H1 (cell line): ENCODE results near the gene MED12L. TPM values are rescaled to one million over a fixed set of nuclear protein-coding genes. Genes with fewer than 3 reads are reported as not detected.

Source experiments
- RAD21 ChIP-seq, 2 experiments: IDR thresholded peaks in 1 of 2; conservative IDR thresholded peaks in 1 of 2; 2 replicates each; pipeline ENCODE4 v1.6.1; 2011; ENCODE audit warnings: low read depth in 2 of 2, low read length in 2 of 2, improper control_type of control experiment in 1 of 2, inconsistent platforms in 1 of 2, mild to moderate bottlenecking in 1 of 2, moderate library complexity in 1 of 2
- polyA plus RNA-seq, 7 experiments: library from polyadenylated mRNA; depleted of rRNA in 3 of 7; stranded (reverse) in 5 of 7; unstranded in 2 of 7; fragments of >200 nt in 5 of 7; fragments of 200-250 nt in 2 of 7; gene quantifications; 1 replicate in 5 of 7; 2 replicates in 1 of 7; 4 replicates in 1 of 7; pipeline versions ENCODE4 v1.2.1 to v1.2.3, GENCODE V29; 2011 to 2013; ENCODE audit warnings: missing spikeins in 2 of 7, mixed read lengths in 2 of 7
- total RNA-seq: library from RNA; stranded (reverse); fragmentation: NEBNext Ultra II Directional; extraction: Animal tissue kit (Norgen Biotek cat#: 25700); gene quantifications from 2 replicates; pipeline ENCODE4 v1.2.1, GENCODE V29; 2021

MED12L gene
- total and polyA plus RNA-seq, 2 of the 8 experiments (the other 6 are each of a cell fraction or from before 2014, with no cell fraction given): 3.6 to 26.2 TPM

DNA sequence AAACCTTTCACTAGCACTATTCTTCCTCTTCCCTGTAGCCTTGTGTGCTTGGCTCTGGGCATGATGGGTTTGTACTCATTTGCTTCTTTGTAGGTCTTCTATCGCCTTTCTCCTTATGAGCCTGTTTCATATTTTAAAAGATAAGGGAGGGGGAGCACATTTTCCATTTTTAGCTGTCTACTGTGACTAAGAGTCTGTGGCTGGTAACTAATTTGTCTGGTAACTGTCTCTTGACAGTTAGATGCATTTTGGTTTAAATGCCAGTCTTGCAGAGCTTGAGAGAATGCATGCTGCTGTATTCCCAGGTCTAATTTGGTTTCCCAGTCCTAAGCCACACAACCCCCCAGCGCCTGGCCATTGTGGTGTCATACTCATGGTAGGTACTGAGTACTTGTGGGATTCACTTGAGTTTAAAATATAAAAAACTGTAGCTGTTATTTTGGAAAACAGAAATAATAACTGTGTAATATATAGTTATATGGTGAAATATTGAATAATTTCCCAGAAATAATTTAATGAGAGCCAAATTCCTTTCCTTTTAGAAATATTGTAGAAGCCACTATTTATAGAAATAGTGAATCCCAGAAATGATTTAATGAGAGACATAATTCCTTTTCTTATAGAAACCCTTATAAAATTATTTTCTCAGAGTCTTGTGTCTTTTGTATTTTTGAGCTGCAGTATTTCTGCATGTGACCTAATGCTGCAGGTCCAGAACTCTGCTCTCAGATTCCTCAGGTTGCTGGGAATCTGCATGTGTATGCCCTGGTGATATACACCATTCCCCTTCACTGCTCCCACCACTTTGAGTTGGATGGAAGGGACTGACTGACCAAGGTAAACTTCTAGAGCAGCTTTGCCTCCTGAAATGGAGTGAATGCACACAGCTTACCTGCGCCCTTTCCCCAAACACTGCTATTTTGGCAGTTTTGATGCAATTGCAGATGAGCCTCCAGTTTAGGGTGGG, 131.5 kb downstream of the MED12L start (continued):
- no peak for TF ChIP-seq RAD21 (IDR thresholded peaks at IDR 0.05 in 1 of 2, conservative IDR thresholded peaks at IDR 0.05 in 1 of 2; ENCODE audit: low read depth in 2 of 2, low read length in 2 of 2)
- TF ChIP-seq, all 59 proteins: peak for 0
